GM12872 (cell line): ENCODE measurements around the gene DTNA.

ENCODE experiments used
- TF ChIP-seq, protein P1 (sequence below): IDR thresholded peaks from 3 replicates; pipeline ENCODE4 v1.5.1; 2011; ENCODE audit warnings: low read depth, mild to moderate bottlenecking, low read length, moderate library complexity; ENCODE audit not compliant: insufficient read depth

Gene DTNA

GRCh38 chr18:34936772-34937171 lies 226.7 kb downstream of the DTNA start:
- TF ChIP-seq, protein P1, sequence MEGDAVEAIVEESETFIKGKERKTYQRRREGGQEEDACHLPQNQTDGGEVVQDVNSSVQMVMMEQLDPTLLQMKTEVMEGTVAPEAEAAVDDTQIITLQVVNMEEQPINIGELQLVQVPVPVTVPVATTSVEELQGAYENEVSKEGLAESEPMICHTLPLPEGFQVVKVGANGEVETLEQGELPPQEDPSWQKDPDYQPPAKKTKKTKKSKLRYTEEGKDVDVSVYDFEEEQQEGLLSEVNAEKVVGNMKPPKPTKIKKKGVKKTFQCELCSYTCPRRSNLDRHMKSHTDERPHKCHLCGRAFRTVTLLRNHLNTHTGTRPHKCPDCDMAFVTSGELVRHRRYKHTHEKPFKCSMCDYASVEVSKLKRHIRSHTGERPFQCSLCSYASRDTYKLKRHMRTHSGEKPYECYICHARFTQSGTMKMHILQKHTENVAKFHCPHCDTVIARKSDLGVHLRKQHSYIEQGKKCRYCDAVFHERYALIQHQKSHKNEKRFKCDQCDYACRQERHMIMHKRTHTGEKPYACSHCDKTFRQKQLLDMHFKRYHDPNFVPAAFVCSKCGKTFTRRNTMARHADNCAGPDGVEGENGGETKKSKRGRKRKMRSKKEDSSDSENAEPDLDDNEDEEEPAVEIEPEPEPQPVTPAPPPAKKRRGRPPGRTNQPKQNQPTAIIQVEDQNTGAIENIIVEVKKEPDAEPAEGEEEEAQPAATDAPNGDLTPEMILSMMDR, result no peak

GRCh38 chr18:34938090-34938489 lies 228.0 kb downstream of the DTNA start:
- TF ChIP-seq, protein P1, result no peak
